A549 (cell line): ENCODE data around the gene MFN2.

ENCODE experiments used
- BCL3 ChIP-seq: fragments of >200 bp; sonication (Bioruptor Twin); formaldehyde crosslinking; IDR thresholded peaks from 3 replicates; pipeline ENCODE4 v1.6.1; 2016
- CTCF ChIP-seq: fragments of >200 bp; sonication (Bioruptor Twin); formaldehyde crosslinking; IDR thresholded peaks from 3 replicates; pipeline ENCODE4 v1.5.1; 2016
- EP300 ChIP-seq, 2 experiments: fragments of >200 bp; sonication (Bioruptor Twin); formaldehyde crosslinking; IDR thresholded peaks; 2 replicates in 1 of 2; 3 replicates in 1 of 2; pipeline ENCODE4 v1.6.1; 2016 to 2017
- ESRRA ChIP-seq: fragments of 150-350 bp; IDR thresholded peaks from 2 replicates; pipeline ENCODE4 v1.6.1; 2014; ENCODE audit warnings: mild to moderate bottlenecking, low read length, borderline replicate concordance
- FOSB ChIP-seq: fragments of 250-450 bp; sonication (Bioruptor Pico); IDR thresholded peaks from 2 replicates; pipeline ENCODE4 v1.5.0; 2020; ENCODE audit warnings: mild to moderate bottlenecking, moderate library complexity
- JUN ChIP-seq, 2 experiments: fragments of >200 bp; sonication (Bioruptor Twin); formaldehyde crosslinking; IDR thresholded peaks; 2 replicates in 1 of 2; 3 replicates in 1 of 2; pipeline ENCODE4 v1.6.1; 2016 to 2017
- MAFK ChIP-seq: fragments of 450-650 bp; IDR thresholded peaks from 2 replicates; pipeline ENCODE4 v1.6.1; 2014; ENCODE audit not compliant: partially characterized antibody
- MYC ChIP-seq: IDR thresholded peaks from 2 replicates; pipeline ENCODE4 v1.6.1; 2012; ENCODE audit warnings: mild to moderate bottlenecking, inconsistent platforms, low read length, improper control_type of control experiment, borderline replicate concordance
- PBX3 ChIP-seq: IDR thresholded peaks from 2 replicates; pipeline ENCODE4 v1.6.1; 2012
- USF2 ChIP-seq: fragments of 450-650 bp; IDR thresholded peaks from 2 replicates; pipeline ENCODE4 v1.6.1; 2014; ENCODE audit warnings: antibody characterized with exemption

- TF ChIP-seq CTCF (no peak), EP300 (IDR thresholded peaks at IDR 0.05) (no peak), MYC (no peak), BCL3 (no peak), PBX3 (no peak), MAFK (no peak), FOSB (CRISPR knock-in tag) (no peak), USF2 (no peak), ESRRA (no peak), JUN (IDR thresholded peaks at IDR 0.05) (no peak)
Measured at GRCh38 chr1:11985171-11985570, 4.9 kb downstream of the MFN2 start.
